Measurements from ENCODE around the gene CARMIL3. TPM values are rescaled to one million over a fixed set of nuclear protein-coding genes. Genes with fewer than 3 reads are reported as not detected.
A peak's percentile ranks its signal among the peaks of the same experiment; 100 is the strongest.
"Not testable (repeated sequence)": the region's sequence is repeated elsewhere in the genome, so short reads cannot be mapped to it uniquely, and the experiment has no call there.

CARMIL3 gene
- total RNA-seq, 2 experiments from 2014 or later, result 0.75 to 1.00 TPM

DNA sequence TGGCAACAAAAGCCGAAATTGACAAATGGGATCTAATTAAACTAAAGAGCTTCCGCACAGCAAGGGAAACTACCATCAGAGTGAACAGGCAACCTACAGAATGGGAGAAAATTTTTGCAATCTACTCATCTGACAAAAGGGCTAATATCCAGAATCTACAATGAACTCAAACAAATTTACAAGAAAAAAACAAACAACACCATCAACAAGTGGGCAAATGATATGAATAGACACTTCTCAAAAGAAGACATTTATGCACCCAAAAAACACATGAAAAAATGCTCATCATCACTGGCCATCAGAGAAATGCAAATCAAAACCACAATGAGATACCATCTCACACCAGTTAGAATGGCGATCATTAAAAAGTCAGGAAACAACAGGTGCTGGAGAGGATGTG, 22.1 kb upstream of the CARMIL3 start:
- H3K27ac Mint-ChIP-seq; H3K4me1 Mint-ChIP-seq (ENCODE audit: low read depth); DNase-seq; H3K27me3 Mint-ChIP-seq; H3K36me3 Mint-ChIP-seq; intact Hi-C loops (cut with micrococcal nuclease); H3K4me3 Mint-ChIP-seq; POLR2A ChIA-PET; CTCF ChIA-PET: not testable (repeated sequence)
- peaks cover 23% of the 10 kb centered on the region for H3K9me3 Mint-ChIP-seq

DNA sequence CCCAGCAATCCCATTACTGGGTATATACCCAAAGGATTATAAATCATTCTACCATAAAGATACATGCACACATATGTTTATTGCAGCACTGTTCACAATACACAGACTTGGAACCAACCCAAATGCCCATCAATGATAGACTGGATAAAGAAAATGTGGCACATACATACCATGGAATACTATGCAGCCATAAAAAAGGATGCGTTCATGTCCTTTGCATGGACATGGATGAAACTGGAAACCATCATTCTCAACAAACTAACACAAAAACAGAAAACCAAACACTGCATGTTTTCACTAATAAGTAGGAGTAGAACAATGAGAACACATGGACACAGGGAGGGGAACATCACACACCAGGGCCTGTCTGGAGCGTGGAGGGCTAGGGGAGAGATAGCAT, 20.5 kb upstream of the CARMIL3 start:
- H3K27me3 Mint-ChIP-seq; intact Hi-C loops (cut with micrococcal nuclease); H3K36me3 Mint-ChIP-seq; DNase-seq; CTCF ChIA-PET; H3K27ac Mint-ChIP-seq; H3K4me3 Mint-ChIP-seq; POLR2A ChIA-PET; H3K4me1 Mint-ChIP-seq (ENCODE audit: low read depth): not testable (repeated sequence)
- H3K9me3 Mint-ChIP-seq, result peaks cover 23% of the 10 kb centered on the region

DNA sequence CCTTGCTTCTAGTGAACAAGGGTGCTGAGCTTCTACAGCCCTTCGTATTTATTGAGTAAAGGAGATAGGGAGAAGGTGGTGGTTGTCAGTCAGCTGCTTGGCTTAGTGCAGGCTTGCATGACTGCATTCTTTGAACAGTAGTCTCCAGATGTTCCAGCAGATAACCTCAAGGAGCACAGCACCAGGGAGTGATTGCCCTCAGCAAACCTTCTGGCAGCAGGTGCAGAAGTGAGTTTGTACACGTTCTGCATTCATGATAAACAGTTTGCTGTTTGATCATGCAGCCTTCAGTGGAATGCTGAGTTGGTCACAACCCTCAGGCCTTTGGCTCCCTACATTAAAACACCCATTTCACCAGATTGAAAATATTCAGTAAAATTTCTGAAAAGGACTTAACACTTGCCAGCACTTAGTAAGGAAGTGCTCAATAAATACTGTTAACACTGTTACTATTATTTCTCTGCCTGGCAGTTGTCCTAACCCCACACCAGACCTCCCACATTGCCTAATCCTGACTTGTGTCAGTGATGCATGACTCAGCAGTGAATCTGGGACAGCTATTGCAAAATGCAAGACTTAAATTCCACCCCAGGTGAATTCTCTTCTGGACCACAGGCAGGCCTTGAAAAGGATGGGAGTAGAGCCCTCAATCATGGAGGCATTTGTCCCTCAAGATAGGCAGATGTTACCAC, 18.9 kb upstream of the CARMIL3 start:
- Mint-ChIP-seq H3K9me3 (peaks cover 23% of the 10 kb centered on the region), H3K36me3 (peaks cover 5% of the 10 kb centered on the region), H3K27ac (no peak overlapping the region), H3K27me3 (no peaks in the 10 kb centered on the region), H3K4me1 (ENCODE audit: low read depth) (peaks cover 9% of the 10 kb centered on the region), H3K4me3 (no peak overlapping the region)
- no peak for DNase-seq
- intact Hi-C loops (cut with micrococcal nuclease), result no loop called here
- ChIA-PET POLR2A (no interaction called here), CTCF (interaction anchor here (0.7 to 1.7 kb wide), 3 partner anchors 21 to 554 kb away, joined by 3 to 4 read pairs (median 3); no protein-coding TSS in a partner anchor)

DNA sequence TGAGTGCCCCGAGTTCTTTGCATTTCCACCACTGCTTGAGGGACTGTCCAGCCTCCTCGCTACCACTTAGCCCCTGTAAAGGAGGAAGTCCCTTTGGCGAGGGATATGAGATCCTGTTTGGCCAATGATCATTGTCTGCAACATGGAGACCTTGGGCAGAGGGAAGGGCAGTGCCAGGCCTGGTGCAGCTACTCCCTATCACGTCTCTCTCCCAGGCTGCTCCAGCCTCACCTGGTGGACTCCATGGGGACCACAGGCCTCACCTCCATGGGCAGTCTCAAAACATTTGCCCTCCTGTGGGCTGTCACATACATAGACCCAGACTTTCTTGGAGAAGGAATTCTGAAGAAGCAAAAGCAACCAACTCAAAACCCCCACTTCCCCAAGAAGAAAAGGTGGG, 16.0 kb upstream of the CARMIL3 start:
- H3K36me3 Mint-ChIP-seq; POLR2A ChIA-PET; DNase-seq; H3K27ac Mint-ChIP-seq; H3K4me1 Mint-ChIP-seq (ENCODE audit: low read depth); H3K27me3 Mint-ChIP-seq: not testable (repeated sequence)
- CTCF ChIA-PET, result interaction anchor here (0.7 to 1.0 kb wide), 4 partner anchors 16 to 68 kb away, joined by 3 to 5 read pairs (median 3); partner anchors contain the start of genes CARMIL3 and CPNE6
- intact Hi-C loops (cut with micrococcal nuclease), result loop anchor here (1.0 kb wide), 1 partner anchor 21 kb away; no protein-coding TSS in a partner anchor
- peak overlapping the region; percentile 90 for H3K4me3 Mint-ChIP-seq
- peaks cover 23% of the 10 kb centered on the region for H3K9me3 Mint-ChIP-seq

DNA sequence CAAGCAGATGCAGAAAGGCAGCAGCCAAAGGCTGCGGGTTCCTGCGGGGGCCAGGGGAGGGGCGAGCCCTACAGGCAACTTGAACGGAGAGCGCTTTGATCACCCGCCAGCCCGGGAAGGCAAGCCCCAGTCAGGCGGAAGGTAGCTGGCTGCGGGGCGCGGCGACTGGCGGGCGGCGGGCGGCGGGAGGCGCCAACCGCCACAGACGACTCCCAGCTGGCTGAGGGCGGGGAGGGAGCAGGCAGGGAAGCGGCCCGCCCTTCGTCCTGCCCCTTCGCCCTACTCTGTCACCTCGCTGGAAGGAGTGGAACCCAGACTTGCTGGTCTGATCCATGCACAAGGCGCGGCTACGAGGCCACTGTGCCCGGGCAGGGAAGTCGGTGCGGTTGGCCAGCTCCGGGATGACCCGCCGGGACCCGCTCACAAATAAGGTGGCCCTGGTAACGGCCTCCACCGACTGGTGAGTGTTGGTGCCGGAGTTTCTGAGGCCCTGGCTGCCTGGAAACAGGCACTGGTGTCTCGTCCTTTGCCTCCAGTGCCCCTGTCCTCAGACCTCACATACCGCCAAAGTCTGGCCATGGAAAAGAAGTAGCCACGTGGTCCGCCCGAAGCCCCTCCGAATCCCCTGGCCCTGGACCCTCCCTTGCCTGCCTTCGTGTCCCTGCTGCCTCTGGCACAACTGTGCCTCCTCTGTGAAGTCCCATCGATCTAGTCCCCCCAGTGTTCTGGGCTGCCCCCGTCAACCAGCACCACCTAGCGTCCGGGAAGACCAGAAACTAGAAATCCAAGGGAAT, 15.4 kb upstream of the CARMIL3 start:
- ChIA-PET POLR2A (no interaction called here), CTCF (interaction anchor here (0.7 to 1.0 kb wide), 4 partner anchors 15 to 67 kb away, joined by 3 to 5 read pairs (median 3); partner anchors contain the start of genes CARMIL3 and CPNE6)
- H3K9me3 Mint-ChIP-seq, result peaks cover 18% of the 10 kb centered on the region
- DNase-seq, result peak; percentile 77
- H3K27ac Mint-ChIP-seq, result peak overlapping the region; percentile 74
- intact Hi-C loops (cut with micrococcal nuclease), result loop anchor here (1.0 kb wide), 1 partner anchor 22 kb away; no protein-coding TSS in a partner anchor
- H3K4me1 Mint-ChIP-seq (ENCODE audit: low read depth), result peaks cover 9% of the 10 kb centered on the region
- peaks cover 5% of the 10 kb centered on the region for H3K36me3 Mint-ChIP-seq
- H3K27me3 Mint-ChIP-seq, result no peaks in the 10 kb centered on the region
- H3K4me3 Mint-ChIP-seq, result peak overlapping the region; percentile 90

DNA sequence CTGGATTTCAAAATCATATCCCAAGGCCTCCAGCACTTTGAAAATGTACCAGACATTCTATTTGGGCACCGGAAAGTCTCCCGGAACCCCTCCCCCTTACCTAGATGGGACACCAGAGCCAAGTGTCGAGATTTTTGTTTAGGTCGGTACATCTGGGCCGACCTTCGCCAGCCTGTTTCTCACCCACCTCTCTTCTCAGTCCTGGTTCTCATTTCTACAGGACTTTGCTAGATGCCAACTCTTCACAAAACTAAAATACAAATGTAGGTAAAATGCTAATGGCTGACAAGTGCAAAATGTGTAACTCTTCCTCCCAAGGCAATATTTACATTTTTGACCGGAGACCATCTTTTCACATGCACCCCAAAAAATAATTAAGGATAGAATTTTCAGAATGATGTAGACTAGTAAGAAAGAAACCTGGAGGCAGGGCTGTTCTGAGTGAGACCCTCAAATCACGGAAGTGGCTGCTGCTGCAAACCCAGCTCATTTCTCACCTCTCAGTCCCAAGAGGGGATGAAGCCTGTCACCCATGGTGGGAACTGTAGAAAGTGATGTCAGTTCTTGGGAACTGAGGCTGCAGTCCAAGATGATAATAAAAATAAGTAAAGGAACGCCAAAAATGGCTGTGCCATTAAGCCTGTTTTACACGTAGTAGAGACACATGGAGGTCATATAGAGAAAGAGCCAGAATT, 14.7 kb upstream of the CARMIL3 start:
- Mint-ChIP-seq H3K9me3 (peaks cover 12% of the 10 kb centered on the region), H3K27ac (peak overlapping the region; percentile 74), H3K4me3 (peak overlapping the region; percentile 90)
- DNase-seq; H3K27me3 Mint-ChIP-seq; POLR2A ChIA-PET; H3K4me1 Mint-ChIP-seq (ENCODE audit: low read depth); H3K36me3 Mint-ChIP-seq: not testable (repeated sequence)
- CTCF ChIA-PET, result interaction anchor here (1.0 kb wide), 1 partner anchor 34 kb away, joined by 3 read pairs; the partner anchor contains the start of gene CPNE6
- intact Hi-C loops (cut with micrococcal nuclease), result loop anchor here (1.0 kb wide), 1 partner anchor 23 kb away; no protein-coding TSS in a partner anchor

DNA sequence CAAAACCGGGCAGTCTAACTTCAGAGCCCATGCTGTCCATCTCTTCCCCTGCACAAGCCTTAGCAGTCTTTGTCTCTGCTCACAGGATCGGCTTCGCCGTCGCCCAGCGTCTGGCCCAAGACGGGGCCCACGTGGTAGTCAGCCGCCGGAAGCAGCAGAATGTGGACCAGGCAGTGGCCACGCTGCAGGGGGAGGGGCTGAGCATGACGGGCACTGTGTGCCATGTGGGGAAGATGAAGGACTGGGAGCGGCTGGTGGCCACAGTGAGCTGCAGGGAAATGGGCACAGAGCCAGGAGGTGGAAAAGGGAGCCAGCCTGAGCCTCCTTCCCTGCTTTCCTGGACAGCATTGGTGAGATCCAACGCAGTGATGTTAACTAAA, 14.2 kb upstream of the CARMIL3 start:
- Mint-ChIP-seq H3K4me1 (ENCODE audit: low read depth) (peaks cover 9% of the 10 kb centered on the region), H3K9me3 (peaks cover 6% of the 10 kb centered on the region), H3K36me3 (peaks cover under 1% of the 10 kb centered on the region), H3K27me3 (no peaks in the 10 kb centered on the region), H3K4me3 (no peak overlapping the region), H3K27ac (no peak overlapping the region)
- intact Hi-C loops (cut with micrococcal nuclease), result no loop called here
- ChIA-PET CTCF (no interaction called here), POLR2A (no interaction called here)
- DNase-seq, result no peak

DNA sequence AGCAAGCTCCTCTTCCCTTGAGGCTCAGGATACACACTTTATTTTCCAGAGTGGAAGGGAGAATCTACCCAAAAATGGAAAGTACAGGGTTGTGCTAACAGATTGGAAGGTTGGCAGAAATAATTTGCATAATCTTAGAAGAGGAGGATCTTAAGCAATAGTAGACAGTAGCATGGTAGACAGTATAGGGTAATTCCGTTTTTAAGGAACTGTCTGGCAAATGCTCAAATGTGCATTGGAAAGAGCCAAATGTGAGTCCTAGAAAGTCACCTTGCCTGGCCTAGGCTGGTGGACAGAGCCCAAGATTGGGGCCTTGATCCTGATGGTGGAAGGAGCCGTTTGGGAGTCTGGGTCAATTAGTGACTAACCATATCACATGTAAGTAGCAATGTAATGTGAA, 13.1 kb upstream of the CARMIL3 start:
- H3K27ac Mint-ChIP-seq, result no peak overlapping the region
- intact Hi-C loops (cut with micrococcal nuclease), result no loop called here
- ChIA-PET POLR2A (no interaction called here), CTCF (interaction anchor here (0.7 to 1.2 kb wide), 2 partner anchors 23 to 71 kb away, joined by 3 to 4 read pairs; no protein-coding TSS in a partner anchor)
- H3K27me3 Mint-ChIP-seq, result no peaks in the 10 kb centered on the region
- no peaks in the 10 kb centered on the region for H3K9me3 Mint-ChIP-seq
- H3K4me3 Mint-ChIP-seq, result no peak overlapping the region
- no peak for DNase-seq
- no peaks in the 10 kb centered on the region for H3K36me3 Mint-ChIP-seq
- H3K4me1 Mint-ChIP-seq (ENCODE audit: low read depth), result peaks cover 9% of the 10 kb centered on the region

DNA sequence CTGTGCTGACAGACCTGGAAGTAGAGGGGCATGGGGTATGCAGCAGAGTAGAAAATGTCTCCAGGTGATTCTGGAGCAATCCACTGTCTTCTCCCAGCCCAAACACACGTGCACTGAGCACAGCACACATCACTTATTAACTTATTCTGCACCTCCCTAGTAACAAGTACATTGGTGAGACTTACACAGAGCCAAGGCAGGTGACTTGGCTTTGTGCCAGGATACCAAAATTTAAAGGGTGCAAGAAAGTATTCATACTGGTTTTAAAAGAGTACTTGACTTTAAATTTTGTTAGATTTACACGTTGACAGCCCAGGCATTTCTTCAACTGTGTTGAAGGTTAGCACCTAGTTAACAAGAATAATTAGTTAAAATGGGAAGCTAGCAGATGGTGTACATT, 11.1 kb upstream of the CARMIL3 start:
- peaks cover 6% of the 10 kb centered on the region for H3K27me3 Mint-ChIP-seq
- POLR2A ChIA-PET, result no interaction called here
- H3K36me3 Mint-ChIP-seq, result no peaks in the 10 kb centered on the region
- intact Hi-C loops (cut with micrococcal nuclease), result no loop called here
- CTCF ChIA-PET, result no interaction called here
- H3K4me3 Mint-ChIP-seq, result no peak overlapping the region
- no peak overlapping the region for H3K27ac Mint-ChIP-seq
- peaks cover 9% of the 10 kb centered on the region for H3K4me1 Mint-ChIP-seq (ENCODE audit: low read depth)
- no peak for DNase-seq
- H3K9me3 Mint-ChIP-seq, result no peaks in the 10 kb centered on the region

DNA sequence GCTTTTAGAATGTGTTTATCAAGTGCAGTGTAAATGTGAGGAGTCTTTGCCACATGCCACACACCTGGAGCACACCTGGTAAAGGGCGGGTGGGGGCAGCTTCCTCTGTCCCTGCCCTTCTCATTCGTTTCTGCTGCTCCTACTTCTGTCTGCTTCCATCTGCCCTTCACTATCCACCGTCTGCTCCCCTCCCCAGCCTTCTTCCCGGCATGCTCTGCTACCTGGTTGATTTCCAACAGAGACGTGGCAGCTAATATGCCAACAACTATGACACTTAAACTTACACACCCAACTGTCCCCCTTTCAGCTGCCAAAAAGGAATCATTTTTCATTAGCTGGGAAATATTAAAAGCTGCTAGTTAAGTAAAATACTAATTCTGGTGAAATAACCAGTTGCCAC, 9.1 kb upstream of the CARMIL3 start:
- Mint-ChIP-seq H3K4me1 (ENCODE audit: low read depth) (no peaks in the 10 kb centered on the region), H3K27me3 (peaks cover 7% of the 10 kb centered on the region), H3K27ac (no peak overlapping the region), H3K36me3 (no peaks in the 10 kb centered on the region), H3K9me3 (no peaks in the 10 kb centered on the region), H3K4me3 (no peak overlapping the region)
- CTCF ChIA-PET, result no interaction called here
- no peak for DNase-seq
- intact Hi-C loops (cut with micrococcal nuclease), result no loop called here
- POLR2A ChIA-PET, result no interaction called here

DNA sequence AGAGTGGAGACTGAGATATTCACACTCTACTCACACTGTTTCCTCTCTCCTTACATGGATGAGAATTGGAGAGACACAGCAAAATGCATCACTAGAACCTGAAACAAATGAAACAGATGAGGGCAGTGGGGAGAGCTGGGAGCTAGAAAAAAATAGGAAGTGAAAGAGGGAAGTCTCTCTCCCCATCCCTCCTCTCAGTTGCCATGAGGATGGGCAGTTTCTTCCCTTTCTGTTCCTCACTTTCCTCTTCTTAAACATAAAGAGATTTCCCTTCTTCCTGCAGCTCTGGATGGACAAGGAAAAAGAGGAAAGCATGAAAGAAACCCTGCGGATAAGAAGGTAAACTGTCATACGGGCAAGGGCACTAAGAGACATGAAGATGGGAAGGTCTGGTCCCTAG, 2.8 kb upstream of the CARMIL3 start:
- H3K36me3 Mint-ChIP-seq; POLR2A ChIA-PET; H3K27me3 Mint-ChIP-seq; intact Hi-C loops (cut with micrococcal nuclease); H3K4me3 Mint-ChIP-seq; DNase-seq; H3K27ac Mint-ChIP-seq; H3K9me3 Mint-ChIP-seq: not testable (repeated sequence)
- CTCF ChIA-PET, result interaction anchor here (1.2 kb wide), 1 partner anchor 9 kb away, joined by 3 read pairs; no protein-coding TSS in a partner anchor
- peaks cover 19% of the 10 kb centered on the region for H3K4me1 Mint-ChIP-seq (ENCODE audit: low read depth)

DNA sequence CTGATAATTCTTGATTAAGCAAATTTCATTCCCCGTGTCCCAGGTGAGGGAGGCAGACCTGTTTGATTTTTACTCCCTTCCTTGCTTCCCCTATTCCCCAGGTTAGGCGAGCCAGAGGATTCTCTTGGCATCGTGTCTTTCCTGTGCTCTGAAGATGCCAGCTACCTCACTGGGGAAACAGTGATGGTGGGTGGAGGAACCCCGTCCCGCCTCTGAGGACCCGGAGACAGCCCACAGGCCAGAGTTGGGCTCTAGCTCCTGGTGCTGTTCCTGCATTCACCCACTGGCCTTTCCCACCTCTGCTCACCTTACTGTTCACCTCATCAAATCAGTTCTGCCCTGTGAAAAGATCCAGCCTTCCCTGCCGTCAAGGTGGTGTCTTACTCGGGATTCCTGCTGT, 1.1 kb upstream of the CARMIL3 start:
- ChIA-PET CTCF (interaction anchor here (1.2 kb wide), 1 partner anchor 15 kb away, joined by 5 read pairs; no protein-coding TSS in a partner anchor), POLR2A (interaction anchor here (0.8 kb wide), 1 partner anchor 17 kb away, joined by 3 read pairs; no protein-coding TSS in a partner anchor)
- H3K9me3 Mint-ChIP-seq, H3K27ac Mint-ChIP-seq, DNase-seq, H3K27me3 Mint-ChIP-seq, H3K36me3 Mint-ChIP-seq: not testable (repeated sequence)
- intact Hi-C loops (cut with micrococcal nuclease), result loop anchor here (5.0 to 10.0 kb wide), 2 partner anchors 224 to 262 kb away; partner anchors contain the start of genes LTB4R, LTB4R2 and RABGGTA
- Mint-ChIP-seq H3K4me1 (ENCODE audit: low read depth) (peaks cover 20% of the 10 kb centered on the region), H3K4me3 (peak overlapping the region; percentile 70)
